H9 (cell line): Measurements from ENCODE around the gene HMBS. TPM values are rescaled to one million over a fixed set of nuclear protein-coding genes. Genes with fewer than 3 reads are reported as not detected.

Experiments
- DNase-seq: peaks from one replicate; pipeline ENCODE4 v3.0.0-alpha.2; 2017
- H2AFZ ChIP-seq: one replicate; pipeline ENCODE4 v1.6.1; 2013; ENCODE audit warnings: mild to moderate bottlenecking, low read length, control low read depth, moderate library complexity
- H2AK5ac ChIP-seq: 2 replicates; pipeline ENCODE4 v1.6.1; 2013; ENCODE audit warnings: low read length, control low read depth, mixed read lengths; ENCODE audit not compliant: insufficient read length
- H2BK120ac ChIP-seq: one replicate; pipeline ENCODE4 v1.6.1; 2013; ENCODE audit warnings: low read depth, mild to moderate bottlenecking, low read length, control low read depth, inconsistent platforms; ENCODE audit not compliant: poor library complexity, severe bottlenecking
- H2BK12ac ChIP-seq: 2 replicates; pipeline ENCODE4 v1.6.1; 2013; ENCODE audit warnings: low read length, control low read depth, mixed read lengths, low read depth; ENCODE audit not compliant: insufficient read length
- H2BK15ac ChIP-seq: 2 replicates; pipeline ENCODE4 v1.6.1; 2013; ENCODE audit warnings: low read depth, low read length, control low read depth
- H2BK20ac ChIP-seq: one replicate; pipeline ENCODE4 v1.6.1; 2013; ENCODE audit warnings: low read depth, mild to moderate bottlenecking, low read length, control low read depth, inconsistent platforms; ENCODE audit not compliant: poor library complexity, severe bottlenecking
- H2BK5ac ChIP-seq: 2 replicates; pipeline ENCODE4 v1.6.1; 2013; ENCODE audit warnings: low read length, control low read depth, mixed read lengths; ENCODE audit not compliant: insufficient read length
- H3K14ac ChIP-seq: 2 replicates; pipeline ENCODE4 v1.6.1; 2013; ENCODE audit warnings: low read length, control low read depth; ENCODE audit not compliant: insufficient read depth
- H3K18ac ChIP-seq: 2 replicates; pipeline ENCODE4 v1.6.1; 2013; ENCODE audit warnings: low read depth, mild to moderate bottlenecking, mixed read lengths, low read length, control low read depth; ENCODE audit not compliant: insufficient read length
- H3K23ac ChIP-seq: 2 replicates; pipeline ENCODE4 v1.6.1; 2013; ENCODE audit warnings: low read length, control low read depth, mixed read lengths, low read depth; ENCODE audit not compliant: insufficient read length
- H3K23me2 ChIP-seq: 2 replicates; pipeline ENCODE4 v1.6.1; 2013; ENCODE audit warnings: low read depth, mild to moderate bottlenecking, mixed read lengths, low read length, control low read depth; ENCODE audit not compliant: insufficient read length, poor library complexity, severe bottlenecking
- H3K27ac ChIP-seq: 2 replicates; pipeline ENCODE4 v1.5.1; 2013; ENCODE audit warnings: low read length, control low read depth, mixed read lengths, low read depth; ENCODE audit not compliant: insufficient read length
- H3K27me3 ChIP-seq: 2 replicates; pipeline ENCODE4 v1.6.1; 2013; ENCODE audit warnings: low read length, control low read depth, inconsistent platforms; ENCODE audit not compliant: insufficient read depth
- H3K4ac ChIP-seq: 2 replicates; pipeline ENCODE4 v1.6.1; 2013; ENCODE audit warnings: low read depth, mild to moderate bottlenecking, control low read depth, inconsistent platforms, low read length, moderate library complexity
- H3K4me1 ChIP-seq: 2 replicates; pipeline ENCODE4 v1.6.1; 2013; ENCODE audit warnings: low read length, control low read depth, inconsistent platforms; ENCODE audit not compliant: insufficient read depth
- H3K4me2 ChIP-seq: 2 replicates; pipeline ENCODE4 v1.6.1; 2013; ENCODE audit warnings: low read length, control low read depth, mixed read lengths; ENCODE audit not compliant: insufficient read length, insufficient read depth
- H3K56ac ChIP-seq: 2 replicates; pipeline ENCODE4 v1.6.1; 2013; ENCODE audit warnings: low read depth, mild to moderate bottlenecking, mixed read lengths, low read length, control low read depth; ENCODE audit not compliant: insufficient read length
- H3K79me1 ChIP-seq: 2 replicates; pipeline ENCODE4 v1.6.1; 2013; ENCODE audit warnings: low read depth, mild to moderate bottlenecking, moderate library complexity, low read length, control low read depth, inconsistent platforms; ENCODE audit not compliant: insufficient read depth, poor library complexity, severe bottlenecking
- H3K79me2 ChIP-seq: 2 replicates; pipeline ENCODE4 v1.6.1; 2013; ENCODE audit warnings: low read length, control low read depth, inconsistent platforms; ENCODE audit not compliant: insufficient read depth
- H3K9ac ChIP-seq: 2 replicates; pipeline ENCODE4 v1.6.1; 2013; ENCODE audit warnings: low read length, control low read depth, mixed read lengths; ENCODE audit not compliant: insufficient read length; ENCODE audit errors: extremely low read depth
- H3K9me3 ChIP-seq: one replicate; pipeline ENCODE4 v1.6.1; 2013; ENCODE audit warnings: low read depth, low read length, inconsistent platforms; ENCODE audit not compliant: control insufficient read depth
- H3T11ph ChIP-seq: one replicate; pipeline ENCODE4 v1.6.1; 2013; ENCODE audit warnings: mild to moderate bottlenecking, low read length, control low read depth, inconsistent platforms
- H4K20me1 ChIP-seq: one replicate; pipeline ENCODE4 v1.6.1; 2013; ENCODE audit not compliant: control insufficient read depth, insufficient read length, insufficient read depth
- H4K5ac ChIP-seq: 2 replicates; pipeline ENCODE4 v1.6.1; 2013; ENCODE audit warnings: low read depth, mild to moderate bottlenecking, mixed read lengths, low read length, control low read depth; ENCODE audit not compliant: insufficient read length
- H4K8ac ChIP-seq: replicated peaks from 2 replicates; pipeline ENCODE4 v1.6.1; 2013; ENCODE audit warnings: low read length, control low read depth, mixed read lengths, low read depth; ENCODE audit not compliant: insufficient read length
- H4K91ac ChIP-seq: 2 replicates; pipeline ENCODE4 v1.6.1; 2013; ENCODE audit warnings: low read depth, mild to moderate bottlenecking, moderate library complexity, mixed read lengths, low read length, control low read depth; ENCODE audit not compliant: insufficient read length
- H3K27ac Mint-ChIP-seq, 3 experiments: 2 replicates in 2 of 3; 3 replicates in 1 of 3; pipeline ENCODE4 v1.8.0; 2020 to 2021; ENCODE audit warnings: mixed read lengths in 3 of 3, mild to moderate bottlenecking in 1 of 3, moderate library complexity in 1 of 3
- H3K27me3 Mint-ChIP-seq: 2 replicates; pipeline ENCODE4 v1.8.0; 2021; ENCODE audit warnings: low read depth, mild to moderate bottlenecking, moderate library complexity, mixed read lengths
- H3K36me3 Mint-ChIP-seq, 3 experiments: 2 replicates in 2 of 3; 3 replicates in 1 of 3; pipeline ENCODE4 v1.8.0; 2020 to 2021; ENCODE audit warnings: low read depth in 3 of 3, mixed read lengths in 3 of 3; ENCODE audit not compliant: insufficient read depth in 1 of 3
- H3K4me1 Mint-ChIP-seq, 2 experiments: 2 replicates each; pipeline ENCODE4 v1.8.0; 2020; ENCODE audit warnings: mixed read lengths in 2 of 2
- H3K4me3 Mint-ChIP-seq, 2 experiments: 2 replicates in 1 of 2; 3 replicates in 1 of 2; pipeline ENCODE4 v1.8.0; 2020 to 2021; ENCODE audit warnings: mild to moderate bottlenecking in 2 of 2, mixed read lengths in 2 of 2, moderate library complexity in 1 of 2
- H3K9me3 Mint-ChIP-seq, 2 experiments: 2 replicates in 1 of 2; 3 replicates in 1 of 2; pipeline ENCODE4 v1.8.0; 2020; ENCODE audit warnings: mild to moderate bottlenecking in 2 of 2, mixed read lengths in 2 of 2, moderate library complexity in 1 of 2
- CTCF ChIP-seq: fragments of 200-600 bp; sonication (generic); conservative IDR thresholded peaks from 3 replicates; pipeline ENCODE4 v1.8.0; 2021; ENCODE audit warnings: antibody characterized with exemption, mild to moderate bottlenecking
- WGBS: extraction: QIAGEN DNeasy Blood & Tissue Kit; methylation state at CpG from one replicate; pipeline ENCODE4 v1.1.7; 2013; ENCODE audit warnings: missing lambda C conversion rate, low lambda C conversion rate, mixed read lengths; ENCODE audit not compliant: insufficient read length; ENCODE audit errors: extremely low coverage; 5-methylcytosine and 5-hydroxymethylcytosine counted together
- total RNA-seq: library from RNA; stranded (reverse); gene quantifications from 2 replicates; pipeline ENCODE4 v1.2.1, GENCODE V29; 2021

The HMBS gene
- total RNA-seq, 1 experiment from 2014 or later: 57.7 TPM

- Histone ChIP-seq H3K27ac (no peak overlapping the region), H3K9ac (no peak overlapping the region)
These were observed 25.8 kb downstream of the HMBS start for GRCh38 chr11:119110439-119110838.

More at GRCh38 chr11:119110439-119110838, 25.8 kb downstream of the HMBS start:
- WGBS: no CpG with 5 or more reads among the region's 10 CpGs
- Histone ChIP-seq H4K20me1 (no peaks in the 10 kb centered on the region), H2BK15ac (no peak overlapping the region), H3K23me2 (peaks cover 10% of the 10 kb centered on the region), H2BK20ac (no peak overlapping the region), H2AFZ (no peak overlapping the region), H3K4me1 (peaks cover 8% of the 10 kb centered on the region; the same call in 1 of the 2 replicates), H3K18ac (no peak overlapping the region), H3K56ac (no peak overlapping the region), H3K79me1 (no peaks in the 10 kb centered on the region), H2AK5ac (no peak overlapping the region), H3K4ac (no peak overlapping the region), H3K14ac (no peak overlapping the region), H3K23ac (no peak overlapping the region), H2BK12ac (no peak overlapping the region), H3K9me3 (no peaks in the 10 kb centered on the region), H2BK120ac (no peak overlapping the region), H3K27me3 (peaks cover 5% of the 10 kb centered on the region; the same call in 1 of the 2 replicates), H4K8ac (no peak overlapping the region), H3K79me2 (no peaks in the 10 kb centered on the region), H3K4me2 (no peak overlapping the region), H3T11ph (no peak overlapping the region), H2BK5ac (no peak overlapping the region), H4K91ac (no peak overlapping the region), H4K5ac (no peak overlapping the region)
- Mint-ChIP-seq H3K27ac (no peak overlapping the region), H3K27me3 (peaks cover 15% of the 10 kb centered on the region), H3K36me3 (no peaks in the 10 kb centered on the region; a peak in 1 of 7 replicates), H3K9me3 (no peaks in the 10 kb centered on the region; a peak in 1 of 5 replicates), H3K4me3 (no peak overlapping the region), H3K4me1 (peaks cover 28 to 30% of the 10 kb centered on the region in 2 experiments)
- no peak for TF ChIP-seq CTCF
- DNase-seq: no peak
